ENCODE measurements around the gene NPHP4. TPM values are rescaled to one million over a fixed set of nuclear protein-coding genes. Genes with fewer than 3 reads are reported as not detected.

Gene NPHP4
- total and polyA plus RNA-seq, 2 donors (not counting 3 experiments of a cell fraction or from before 2014, with no cell fraction given): 4.4 to 11.7 TPM

DNA sequence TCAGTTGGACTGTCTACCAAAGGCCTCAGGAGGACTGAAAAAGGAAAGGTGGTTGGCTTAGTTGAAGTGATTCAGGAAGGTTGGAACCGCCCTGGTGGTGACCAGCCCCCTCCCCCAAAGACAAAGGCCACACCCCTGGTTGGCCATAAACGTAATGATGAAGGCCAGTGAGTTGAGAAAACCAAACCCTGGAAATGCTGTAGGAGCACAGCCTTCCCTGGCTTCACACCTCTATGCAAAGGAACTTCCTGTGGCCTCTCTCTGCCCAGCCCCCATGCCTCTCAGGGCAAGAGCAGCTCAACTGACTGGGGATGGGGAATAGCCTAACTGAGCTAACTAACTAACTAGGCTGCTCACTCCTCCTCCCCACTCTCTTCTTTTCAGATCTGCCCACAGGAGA, 90.4 kb downstream of the NPHP4 start:
- no peak for TF ChIP-seq JUN (IDR thresholded peaks at IDR 0.05; ENCODE audit: borderline replicate concordance, insufficient read depth, insufficient read length, low read depth)
- TF ChIP-seq, protein P1, sequence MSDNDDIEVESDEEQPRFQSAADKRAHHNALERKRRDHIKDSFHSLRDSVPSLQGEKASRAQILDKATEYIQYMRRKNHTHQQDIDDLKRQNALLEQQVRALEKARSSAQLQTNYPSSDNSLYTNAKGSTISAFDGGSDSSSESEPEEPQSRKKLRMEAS (IDR thresholded peaks at IDR 0.05; ENCODE audit: insufficient read depth, insufficient read length): no peak
- no peak for TF ChIP-seq MYC (IDR thresholded peaks at IDR 0.05; ENCODE audit: low read depth, low read length)
- TF ChIP-seq FOS (IDR thresholded peaks at IDR 0.05; ENCODE audit: borderline replicate concordance, insufficient read depth, low read length): no peak
- TF ChIP-seq, protein P2, sequence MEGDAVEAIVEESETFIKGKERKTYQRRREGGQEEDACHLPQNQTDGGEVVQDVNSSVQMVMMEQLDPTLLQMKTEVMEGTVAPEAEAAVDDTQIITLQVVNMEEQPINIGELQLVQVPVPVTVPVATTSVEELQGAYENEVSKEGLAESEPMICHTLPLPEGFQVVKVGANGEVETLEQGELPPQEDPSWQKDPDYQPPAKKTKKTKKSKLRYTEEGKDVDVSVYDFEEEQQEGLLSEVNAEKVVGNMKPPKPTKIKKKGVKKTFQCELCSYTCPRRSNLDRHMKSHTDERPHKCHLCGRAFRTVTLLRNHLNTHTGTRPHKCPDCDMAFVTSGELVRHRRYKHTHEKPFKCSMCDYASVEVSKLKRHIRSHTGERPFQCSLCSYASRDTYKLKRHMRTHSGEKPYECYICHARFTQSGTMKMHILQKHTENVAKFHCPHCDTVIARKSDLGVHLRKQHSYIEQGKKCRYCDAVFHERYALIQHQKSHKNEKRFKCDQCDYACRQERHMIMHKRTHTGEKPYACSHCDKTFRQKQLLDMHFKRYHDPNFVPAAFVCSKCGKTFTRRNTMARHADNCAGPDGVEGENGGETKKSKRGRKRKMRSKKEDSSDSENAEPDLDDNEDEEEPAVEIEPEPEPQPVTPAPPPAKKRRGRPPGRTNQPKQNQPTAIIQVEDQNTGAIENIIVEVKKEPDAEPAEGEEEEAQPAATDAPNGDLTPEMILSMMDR (IDR thresholded peaks at IDR 0.05; ENCODE audit: extremely low read depth in 1 of 2, insufficient read depth in 1 of 2, low read depth in 1 of 2, low read length in 2 of 2): no peak
- TF ChIP-seq POLR2A (IDR thresholded peaks at IDR 0.05; ENCODE audit: low read depth, low read length): no peak
- no peaks in the 10 kb centered on the region for H3K9me1 ChIP-seq (replicated peaks; ENCODE audit: control insufficient read depth, extremely low read depth, insufficient read depth, low read length)
- no peak overlapping the region for H3K4me2 ChIP-seq (ENCODE audit: insufficient read depth, low read length)
- intact Hi-C loops (cut with micrococcal nuclease) (no loop called here), dilution Hi-C loops (cut with MboI; ENCODE audit: extremely low pct_ligation_motif_present, low sequenced_read_pairs) (no loop called here)
- H3K9me3 ChIP-seq (replicated peaks; ENCODE audit: control insufficient read depth, insufficient read depth, low read length): no peaks in the 10 kb centered on the region
- no peak overlapping the region for H3K27ac ChIP-seq (ENCODE audit: insufficient read depth, low read depth, low read length)
- no TSS peak for BruUV-seq (replicated peaks)
- peaks cover 0 to 2% of the 10 kb centered on the region in 2 experiments for H3K36me3 ChIP-seq (ENCODE audit: control insufficient read depth in 2 of 2, extremely low read depth in 1 of 2, insufficient read depth in 2 of 2, low read length in 2 of 2)
- H2AFZ ChIP-seq (ENCODE audit: low read depth, low read length): no peak overlapping the region
- no peaks in the 10 kb centered on the region for H3K27me3 ChIP-seq (ENCODE audit: control insufficient read depth in 2 of 2, insufficient read depth in 2 of 2, low read length in 2 of 2)
- H3K79me2 ChIP-seq (ENCODE audit: control insufficient read depth, insufficient read depth, low read length): no peaks in the 10 kb centered on the region
- H3K4me3 ChIP-seq (replicated peaks in 1 of 3; ENCODE audit: insufficient read depth in 1 of 3, low read depth in 1 of 3, low read length in 3 of 3): no peak overlapping the region
- ChIA-PET CTCF (no interaction called here), POLR2A (no interaction called here)
- no peak for DNase-seq (ENCODE audit: low read depth, low spot score)
- no peaks in the 10 kb centered on the region for H3K4me1 ChIP-seq (ENCODE audit: control insufficient read depth, extremely low read depth, insufficient read depth, low read length)
- no peak overlapping the region for H3K9ac ChIP-seq (replicated peaks; ENCODE audit: extremely low read depth, insufficient read depth, low read length)
- no peak for FAIRE-seq
- no peaks in the 10 kb centered on the region for H4K20me1 ChIP-seq (replicated peaks; ENCODE audit: control insufficient read depth, extremely low read depth, insufficient read depth, low read length)

DNA sequence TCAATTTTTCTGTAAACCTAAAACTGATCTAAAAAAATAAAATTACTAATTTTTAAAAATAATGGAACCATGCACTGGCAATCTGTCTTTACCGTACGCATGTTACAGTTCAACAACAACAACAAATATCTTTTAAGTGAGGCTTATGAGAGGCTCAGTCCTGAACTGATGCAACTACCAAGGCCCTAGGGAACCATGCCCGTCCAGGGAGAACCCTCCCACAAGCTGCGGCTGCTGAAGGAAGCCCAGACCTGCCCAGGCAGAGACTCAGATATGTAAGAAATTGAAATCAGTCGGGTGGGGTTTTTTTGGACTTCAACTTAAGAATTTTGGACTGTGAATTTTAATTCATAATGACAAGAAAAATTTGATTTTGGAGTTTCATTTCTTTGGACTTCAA, 91.1 kb downstream of the NPHP4 start:
- dilution Hi-C loops (cut with MboI; ENCODE audit: extremely low pct_ligation_motif_present, low sequenced_read_pairs): no loop called here
- H3K27ac ChIP-seq (ENCODE audit: insufficient read depth, low read depth, low read length): no peak overlapping the region
- no peak overlapping the region for H3K9ac ChIP-seq (replicated peaks; ENCODE audit: extremely low read depth, insufficient read depth, low read length)
- DNase-seq (ENCODE audit: low read depth, low spot score): no peak
- no peaks in the 10 kb centered on the region for H3K79me2 ChIP-seq (ENCODE audit: control insufficient read depth, insufficient read depth, low read length)
- H4K20me1 ChIP-seq (replicated peaks; ENCODE audit: control insufficient read depth, extremely low read depth, insufficient read depth, low read length): no peaks in the 10 kb centered on the region
- H3K9me1 ChIP-seq (replicated peaks; ENCODE audit: control insufficient read depth, extremely low read depth, insufficient read depth, low read length): no peaks in the 10 kb centered on the region
- no peak overlapping the region for H2AFZ ChIP-seq (ENCODE audit: low read depth, low read length)
- no peak overlapping the region for H3K4me2 ChIP-seq (ENCODE audit: insufficient read depth, low read length)
- no peaks in the 10 kb centered on the region for H3K4me1 ChIP-seq (ENCODE audit: control insufficient read depth, extremely low read depth, insufficient read depth, low read length)
- ChIA-PET CTCF (no interaction called here), POLR2A (no interaction called here)
- no peaks in the 10 kb centered on the region for H3K27me3 ChIP-seq (ENCODE audit: control insufficient read depth in 2 of 2, insufficient read depth in 2 of 2, low read length in 2 of 2)
- H3K4me3 ChIP-seq (replicated peaks in 1 of 3; ENCODE audit: insufficient read depth in 1 of 3, low read depth in 1 of 3, low read length in 3 of 3): no peak overlapping the region
- H3K36me3 ChIP-seq (ENCODE audit: control insufficient read depth in 2 of 2, extremely low read depth in 1 of 2, insufficient read depth in 2 of 2, low read length in 2 of 2): peaks cover 0 to 2% of the 10 kb centered on the region in 2 experiments
- TF ChIP-seq EZH2 (IDR thresholded peaks at IDR 0.05; ENCODE audit: borderline replicate concordance, low read depth, low read length, severe bottlenecking): no peak
- no peak for TF ChIP-seq GATA2 (IDR thresholded peaks at IDR 0.05; ENCODE audit: insufficient read depth, insufficient read length, low read depth, low read length)
- no peak for TF ChIP-seq MYC (IDR thresholded peaks at IDR 0.05; ENCODE audit: low read depth, low read length)
- no peak for TF ChIP-seq POLR2A (IDR thresholded peaks at IDR 0.05; ENCODE audit: low read depth, low read length)
- TF ChIP-seq, protein P1 (IDR thresholded peaks at IDR 0.05; ENCODE audit: insufficient read depth, insufficient read length): no peak
- TF ChIP-seq, protein P2 (IDR thresholded peaks at IDR 0.05; ENCODE audit: extremely low read depth in 1 of 2, insufficient read depth in 1 of 2, low read depth in 1 of 2, low read length in 2 of 2): no peak
- no peak for TF ChIP-seq FOS (IDR thresholded peaks at IDR 0.05; ENCODE audit: borderline replicate concordance, insufficient read depth, low read length)
- TF ChIP-seq JUN (IDR thresholded peaks at IDR 0.05; ENCODE audit: borderline replicate concordance, insufficient read depth, insufficient read length, low read depth): no peak
- no peak for TF ChIP-seq POLR2AphosphoS5 (IDR thresholded peaks at IDR 0.05; ENCODE audit: insufficient read depth, low read depth, low read length)
- no peak for FAIRE-seq
- intact Hi-C loops (cut with micrococcal nuclease): no loop called here
- no TSS peak for BruUV-seq (replicated peaks)
- H3K9me3 ChIP-seq (replicated peaks; ENCODE audit: control insufficient read depth, insufficient read depth, low read length): no peaks in the 10 kb centered on the region

Measured in endothelial cell of umbilical vein (primary cell).